SK-N-MC (cell line): ENCODE results near the gene UQCRHL.

ENCODE experiments used
- EZH2 ChIP-seq: fragments of 200-600 bp; sonication (generic); IDR thresholded peaks from one replicate; pipeline ENCODE4 v1.6.1; 2017; ENCODE audit warnings: antibody characterized with exemption
- POLR2AphosphoS5 ChIP-seq: IDR thresholded peaks from 2 replicates; pipeline ENCODE4 v1.6.1; 2012; ENCODE audit warnings: mild to moderate bottlenecking, low read depth, low read length, borderline replicate concordance

DNA sequence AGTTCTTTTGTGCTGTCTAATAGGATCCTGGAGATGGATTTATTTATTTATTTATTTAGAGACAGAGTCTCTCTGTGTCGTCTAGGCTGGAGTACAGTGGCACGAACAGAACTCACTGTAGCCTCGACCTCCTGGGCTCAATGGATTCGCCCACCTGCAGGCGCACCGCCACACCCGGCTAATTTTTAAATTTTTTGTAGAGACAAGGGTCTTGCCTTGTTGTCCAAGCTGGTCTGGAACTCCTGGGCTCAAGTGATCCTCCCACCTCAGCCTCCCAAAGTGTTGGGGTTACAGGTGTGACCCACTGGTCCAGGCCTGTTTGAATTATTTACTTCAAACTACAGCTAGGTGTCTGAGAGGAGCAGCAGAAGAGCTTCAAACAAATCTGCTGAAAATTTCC, 30.5 kb upstream of the UQCRHL start:
- TF ChIP-seq EZH2 (no peak), POLR2AphosphoS5 (no peak)
